Tibial artery (tissue), 4 donors: ENCODE measurements around the gene FTHL17.

Experiments used
- DNase-seq, 2 donors: peaks; one replicate each; pipeline ENCODE4 v3.0.0-alpha.2; 2019
- H3K27ac ChIP-seq, 2 donors: fragments of 200-600 bp; sonication (generic) in 1 of 2; 1 replicate in 1 of 2; 2 replicates in 1 of 2; pipeline ENCODE4 v1.5.1; 2018 to 2019; ENCODE audit warnings: mild to moderate bottlenecking in 1 of 2
- H3K27me3 ChIP-seq, 2 donors: fragments of 200-600 bp; sonication (generic) in 1 of 2; one replicate each; pipeline versions ENCODE4 v1.5.1 to v1.6.0; 2016 to 2019
- H3K36me3 ChIP-seq, 3 donors: fragments of 200-600 bp; sonication (generic) in 2 of 3; one replicate each; pipeline ENCODE4 v1.5.1; 2016 to 2019; ENCODE audit warnings: mild to moderate bottlenecking in 2 of 3
- H3K4me1 ChIP-seq, 4 donors: fragments of 200-600 bp; sonication (generic) in 2 of 4; 1 replicate in 3 of 4; 2 replicates in 1 of 4; pipeline ENCODE4 v1.5.1; 2016 to 2019
- H3K4me3 ChIP-seq, 2 donors: fragments of 200-600 bp; sonication (generic) in 1 of 2; 1 replicate in 1 of 2; 2 replicates in 1 of 2; pipeline ENCODE4 v1.5.1; 2018 to 2019; ENCODE audit warnings: mild to moderate bottlenecking in 2 of 2
- H3K9me3 ChIP-seq, 3 donors: fragments of 200-600 bp; sonication (generic) in 1 of 3; one replicate each; pipeline ENCODE4 v1.5.1; 2016 to 2019
- intact Hi-C: fragments of 100-400 bp; cut with DNase I; formaldehyde crosslinking; loops from one replicate; pipeline ENCODE4 v1.15.0; 2023; ENCODE audit warnings: low total_unique reads
- TF ChIP-seq, protein P1 (sequence below), 2 experiments: fragments of 200-600 bp in 1 of 2; fragments of 450-650 bp in 1 of 2; IDR thresholded peaks; one replicate each; pipeline ENCODE4 v1.5.1; 2017 to 2019; ENCODE audit warnings: antibody characterized with exemption in 2 of 2, mild to moderate bottlenecking in 1 of 2, moderate library complexity in 1 of 2

The FTHL17 gene

DNA sequence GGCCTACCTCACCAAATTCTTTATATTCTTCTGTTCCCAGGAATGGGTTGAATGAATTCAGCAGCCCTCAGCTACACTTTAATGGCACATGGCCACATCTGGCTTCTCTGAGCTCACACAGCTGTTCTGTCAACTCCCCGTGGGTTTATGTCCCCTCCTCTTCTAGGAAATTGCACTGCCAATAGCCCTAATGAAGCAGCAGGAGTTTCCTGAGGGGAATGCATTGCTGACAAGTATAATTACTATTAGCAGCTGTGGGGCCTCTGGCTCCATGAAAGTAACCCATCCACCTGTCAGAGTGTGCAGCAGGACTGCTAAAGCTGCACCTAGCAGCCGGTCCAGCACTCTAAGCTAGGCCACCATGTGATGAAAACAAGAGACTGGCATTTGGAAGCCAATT is 50.3 kb downstream of the FTHL17 start:
- H3K4me1 ChIP-seq, result no peaks in the 10 kb centered on the region
- no peak overlapping the region for H3K27ac ChIP-seq
- no peaks in the 10 kb centered on the region for H3K36me3 ChIP-seq
- DNase-seq, result no peak
- intact Hi-C loops, result no loop called here
- TF ChIP-seq, protein P1, sequence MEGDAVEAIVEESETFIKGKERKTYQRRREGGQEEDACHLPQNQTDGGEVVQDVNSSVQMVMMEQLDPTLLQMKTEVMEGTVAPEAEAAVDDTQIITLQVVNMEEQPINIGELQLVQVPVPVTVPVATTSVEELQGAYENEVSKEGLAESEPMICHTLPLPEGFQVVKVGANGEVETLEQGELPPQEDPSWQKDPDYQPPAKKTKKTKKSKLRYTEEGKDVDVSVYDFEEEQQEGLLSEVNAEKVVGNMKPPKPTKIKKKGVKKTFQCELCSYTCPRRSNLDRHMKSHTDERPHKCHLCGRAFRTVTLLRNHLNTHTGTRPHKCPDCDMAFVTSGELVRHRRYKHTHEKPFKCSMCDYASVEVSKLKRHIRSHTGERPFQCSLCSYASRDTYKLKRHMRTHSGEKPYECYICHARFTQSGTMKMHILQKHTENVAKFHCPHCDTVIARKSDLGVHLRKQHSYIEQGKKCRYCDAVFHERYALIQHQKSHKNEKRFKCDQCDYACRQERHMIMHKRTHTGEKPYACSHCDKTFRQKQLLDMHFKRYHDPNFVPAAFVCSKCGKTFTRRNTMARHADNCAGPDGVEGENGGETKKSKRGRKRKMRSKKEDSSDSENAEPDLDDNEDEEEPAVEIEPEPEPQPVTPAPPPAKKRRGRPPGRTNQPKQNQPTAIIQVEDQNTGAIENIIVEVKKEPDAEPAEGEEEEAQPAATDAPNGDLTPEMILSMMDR (IDR thresholded peaks at IDR 0.05), result no peak
- H3K9me3 ChIP-seq, result peaks cover 0 to 7% (median 0%) of the 10 kb centered on the region in 3 donors
- no peaks in the 10 kb centered on the region for H3K27me3 ChIP-seq
- no peak overlapping the region for H3K4me3 ChIP-seq
